HepG2 (cell line): ENCODE data around the gene SBNO2. TPM values are rescaled to one million over a fixed set of nuclear protein-coding genes. Genes with fewer than 3 reads are reported as not detected.

ENCODE experiments used
- BCL6 ChIP-seq: IDR thresholded peaks from 2 replicates; pipeline ENCODE4 v1.6.1; 2016; ENCODE audit warnings: missing genetic modification reagents, missing compliant biosample characterization
- CBFB ChIP-seq: sonication (generic); formaldehyde crosslinking; IDR thresholded peaks from 2 replicates; pipeline ENCODE4 v1.4.0; 2020; ENCODE audit warnings: missing genetic modification reagents
- DNMT1 ChIP-seq: sonication (generic); formaldehyde crosslinking; IDR thresholded peaks from 2 replicates; pipeline ENCODE4 v1.5.1; 2020; ENCODE audit warnings: mild to moderate bottlenecking, missing genetic modification reagents
- HDAC2 ChIP-seq: sonication (generic); formaldehyde crosslinking; IDR thresholded peaks from 2 replicates; pipeline ENCODE4 v1.4.0; 2020; ENCODE audit warnings: missing genetic modification reagents
- HES4 ChIP-seq: sonication (generic); formaldehyde crosslinking; IDR thresholded peaks from 2 replicates; pipeline ENCODE4 v1.9.0; 2021; ENCODE audit warnings: mild to moderate bottlenecking, missing genetic modification reagents, borderline replicate concordance
- HOXA9 ChIP-seq: sonication (generic); formaldehyde crosslinking; IDR thresholded peaks from 2 replicates; pipeline ENCODE4 v1.8.1; 2022; ENCODE audit warnings: missing genetic modification reagents, mild to moderate bottlenecking, moderate library complexity, borderline replicate concordance
- NBN ChIP-seq: fragments of 450-650 bp; conservative IDR thresholded peaks from 2 replicates; pipeline ENCODE4 v1.6.1; 2017
- NR2F1 ChIP-seq, 2 experiments: fragments of 450-650 bp in 1 of 2; formaldehyde crosslinking in 1 of 2; IDR thresholded peaks; 2 replicates each; pipeline versions ENCODE4 v1.5.0 to v1.6.1; 2016 to 2020; ENCODE audit warnings: mild to moderate bottlenecking in 1 of 2, missing compliant biosample characterization in 1 of 2, missing genetic modification reagents in 1 of 2, moderate library complexity in 1 of 2
- PPARG ChIP-seq: conservative IDR thresholded peaks from 2 replicates; pipeline ENCODE4 v1.6.1; 2016; ENCODE audit warnings: missing biosample characterization, missing genetic modification reagents
- SOX13 ChIP-seq, 3 experiments: fragments of 450-650 bp in 1 of 3; sonication (generic) in 1 of 3; formaldehyde crosslinking in 1 of 3; IDR thresholded peaks in 2 of 3; conservative IDR thresholded peaks in 1 of 3; 2 replicates each; pipeline versions ENCODE4 v1.5.0 to v1.6.1; 2016 to 2020; ENCODE audit warnings: antibody characterized with exemption in 1 of 3, mild to moderate bottlenecking in 1 of 3, missing compliant biosample characterization in 1 of 3, missing genetic modification reagents in 1 of 3, moderate library complexity in 1 of 3
- SP140L ChIP-seq: sonication (generic); formaldehyde crosslinking; IDR thresholded peaks from 2 replicates; pipeline ENCODE4 v1.4.0; 2020; ENCODE audit warnings: missing genetic modification reagents, borderline replicate concordance
- THYN1 ChIP-seq: sonication (generic); formaldehyde crosslinking; IDR thresholded peaks from 2 replicates; pipeline ENCODE4 v1.8.1; 2023; ENCODE audit warnings: low read depth, mild to moderate bottlenecking, moderate library complexity, missing genetic modification reagents, borderline replicate concordance
- ZC3H4 ChIP-seq: sonication (generic); formaldehyde crosslinking; IDR thresholded peaks from 2 replicates; pipeline ENCODE4 v1.4.0; 2020; ENCODE audit warnings: missing genetic modification reagents, borderline replicate concordance
- ZFYVE20 ChIP-seq: sonication (generic); formaldehyde crosslinking; IDR thresholded peaks from 2 replicates; pipeline ENCODE4 v1.8.0; 2023; ENCODE audit warnings: low read depth, mild to moderate bottlenecking, moderate library complexity, missing genetic modification reagents, borderline replicate concordance
- ZNF350 ChIP-seq: sonication (generic); formaldehyde crosslinking; IDR thresholded peaks from 2 replicates; pipeline ENCODE4 v1.4.0; 2020; ENCODE audit warnings: mild to moderate bottlenecking, low read depth, missing genetic modification reagents, borderline replicate concordance
- ZNF530 ChIP-seq: sonication (generic); formaldehyde crosslinking; IDR thresholded peaks from 2 replicates; pipeline ENCODE4 v1.5.0; 2020; ENCODE audit warnings: low read depth, mild to moderate bottlenecking, missing genetic modification reagents
- ZNF567 ChIP-seq: sonication (generic); formaldehyde crosslinking; IDR thresholded peaks from 2 replicates; pipeline ENCODE4 v1.8.1; 2023; ENCODE audit warnings: mild to moderate bottlenecking, missing genetic modification reagents, borderline replicate concordance
- polyA plus RNA-seq, 8 experiments: library from polyadenylated mRNA; depleted of rRNA in 3 of 8; stranded (reverse) in 7 of 8; unstranded in 1 of 8; fragments of >200 nt; fragmentation: Illumina TruSeq in 4 of 8; extraction: Trizol in 4 of 8; gene quantifications; 2 replicates each; pipeline versions ENCODE4 v1.2.1 to v1.2.3, GENCODE V29; 2011 to 2016; ENCODE audit warnings: low read depth in 4 of 8, missing spikeins in 1 of 8, mixed read lengths in 1 of 8; ENCODE audit not compliant: insufficient read depth in 1 of 8
- total RNA-seq, 5 experiments: library from RNA; depleted of rRNA; stranded (reverse); fragments of >200 nt; fragmentation: Illumina TruSeq; extraction: Trizol; gene quantifications; 2 replicates each; pipeline ENCODE4 v1.2.3, GENCODE V29; 2016; ENCODE audit warnings: low read depth in 1 of 5
- TF ChIP-seq, protein P1 (sequence below): sonication (generic); formaldehyde crosslinking; IDR thresholded peaks from 2 replicates; pipeline ENCODE4 v1.4.0; 2020; ENCODE audit warnings: missing genetic modification reagents, low read depth, mild to moderate bottlenecking, borderline replicate concordance
- TF ChIP-seq, protein P2 (sequence below): sonication (generic); formaldehyde crosslinking; IDR thresholded peaks from 2 replicates; pipeline ENCODE4 v1.4.0; 2020; ENCODE audit warnings: missing genetic modification reagents

SBNO2 gene
- total and polyA plus RNA-seq, 2 of the 13 experiments (the other 11 are each of a cell fraction or from before 2014, with no cell fraction given): 8.6 to 10.4 TPM

- TF ChIP-seq HES4 (CRISPR knock-in tag) (no peak), DNMT1 (CRISPR knock-in tag) (no peak), THYN1 (CRISPR knock-in tag) (no peak), SP140L (CRISPR knock-in tag) (no peak), HDAC2 (CRISPR knock-in tag) (no peak), ZNF567 (CRISPR knock-in tag) (no peak), BCL6 (CRISPR knock-in tag) (0 out of 2 replicates have a peak, but pooled peaks have one; percentile 17), ZC3H4 (no peak), SOX13 (IDR thresholded peaks at IDR 0.05) (no peak), SOX13 (CRISPR knock-in tag; conservative IDR thresholded peaks at IDR 0.05 in 1 of 2, IDR thresholded peaks at IDR 0.05 in 1 of 2) (no peak), ZNF350 (no peak; the same call in 1 of the 2 replicates), NBN (no peak), PPARG (CRISPR knock-in tag) (no peak), ZNF530 (CRISPR knock-in tag) (no peak), NR2F1 (CRISPR knock-in tag; IDR thresholded peaks at IDR 0.05) (peak; percentile 38; a peak in 1 of 4 replicates), CBFB (no peak), HOXA9 (CRISPR knock-in tag) (no peak), ZFYVE20 (no peak)
- TF ChIP-seq, protein P1, sequence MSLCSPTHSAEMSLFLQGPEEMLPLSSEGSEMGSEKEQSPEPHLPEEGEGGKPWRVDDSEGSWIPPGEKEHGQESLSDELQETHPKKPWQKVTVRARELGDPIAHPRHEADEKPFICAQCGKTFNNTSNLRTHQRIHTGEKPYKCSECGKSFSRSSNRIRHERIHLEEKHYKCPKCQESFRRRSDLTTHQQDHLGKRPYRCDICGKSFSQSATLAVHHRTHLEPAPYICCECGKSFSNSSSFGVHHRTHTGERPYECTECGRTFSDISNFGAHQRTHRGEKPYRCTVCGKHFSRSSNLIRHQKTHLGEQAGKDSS (CRISPR knock-in tag): no peak
- TF ChIP-seq, protein P2, sequence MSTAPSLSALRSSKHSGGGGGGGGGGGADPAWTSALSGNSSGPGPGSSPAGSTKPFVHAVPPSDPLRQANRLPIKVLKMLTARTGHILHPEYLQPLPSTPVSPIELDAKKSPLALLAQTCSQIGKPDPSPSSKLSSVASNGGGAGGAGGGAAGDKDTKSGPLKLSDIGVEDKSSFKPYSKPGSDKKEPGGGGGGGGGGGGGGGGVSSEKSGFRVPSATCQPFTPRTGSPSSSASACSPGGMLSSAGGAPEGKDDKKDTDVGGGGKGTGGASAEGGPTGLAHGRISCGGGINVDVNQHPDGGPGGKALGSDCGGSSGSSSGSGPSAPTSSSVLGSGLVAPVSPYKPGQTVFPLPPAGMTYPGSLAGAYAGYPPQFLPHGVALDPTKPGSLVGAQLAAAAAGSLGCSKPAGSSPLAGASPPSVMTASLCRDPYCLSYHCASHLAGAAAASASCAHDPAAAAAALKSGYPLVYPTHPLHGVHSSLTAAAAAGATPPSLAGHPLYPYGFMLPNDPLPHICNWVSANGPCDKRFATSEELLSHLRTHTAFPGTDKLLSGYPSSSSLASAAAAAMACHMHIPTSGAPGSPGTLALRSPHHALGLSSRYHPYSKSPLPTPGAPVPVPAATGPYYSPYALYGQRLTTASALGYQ (CRISPR knock-in tag): no peak
Measured at GRCh38 chr19:1166872-1167573, 7.0 kb downstream of the SBNO2 start (continued).
